ENCODE measurements around the gene ARHGEF7. TPM values are rescaled to one million over a fixed set of nuclear protein-coding genes. Genes with fewer than 3 reads are reported as not detected.

The ARHGEF7 gene
- polyA plus RNA-seq, 4 donors, result 57.2 to 93.8 (median 69.8) TPM

GRCh38 chr13:111215081-111216047, 100.3 kb downstream of the ARHGEF7 start:
- no peak for DNase-seq (ENCODE audit: low read depth in 4 of 4, low spot score in 2 of 4)

- no peak for DNase-seq (ENCODE audit: low read depth in 4 of 4, low spot score in 2 of 4)
Observed at GRCh38 chr13:111216166-111216960, 101.3 kb downstream of the ARHGEF7 start.

GRCh38 chr13:111217641-111218040, 102.5 kb downstream of the ARHGEF7 start:
- DNase-seq (ENCODE audit: low read depth in 4 of 4, low spot score in 2 of 4), result no peak

- DNase-seq (ENCODE audit: low read depth in 4 of 4, low spot score in 2 of 4), result no peak
Observed at GRCh38 chr13:111219280-111219679, 104.2 kb downstream of the ARHGEF7 start.

GRCh38 chr13:111219950-111220349, 104.8 kb downstream of the ARHGEF7 start:
- no peak for DNase-seq (ENCODE audit: low read depth in 4 of 4, low spot score in 2 of 4)

- no peak for DNase-seq (ENCODE audit: low read depth in 4 of 4, low spot score in 2 of 4)
Observed at GRCh38 chr13:111225166-111225565, 110.1 kb downstream of the ARHGEF7 start.

- no peak for DNase-seq (ENCODE audit: low read depth in 4 of 4, low spot score in 2 of 4)
Observed at GRCh38 chr13:111225810-111226546, 110.9 kb downstream of the ARHGEF7 start.

GRCh38 chr13:111227405-111227804, 112.3 kb downstream of the ARHGEF7 start:
- DNase-seq (ENCODE audit: low read depth in 4 of 4, low spot score in 2 of 4), result no peak

GRCh38 chr13:111228262-111229144, 113.4 kb downstream of the ARHGEF7 start:
- no peak for DNase-seq (ENCODE audit: low read depth in 4 of 4, low spot score in 2 of 4)

GRCh38 chr13:111230385-111230930, 115.3 kb downstream of the ARHGEF7 start:
- DNase-seq (ENCODE audit: low read depth in 4 of 4, low spot score in 2 of 4), result no peak

GRCh38 chr13:111232191-111232590, 117.1 kb downstream of the ARHGEF7 start:
- no peak for DNase-seq (ENCODE audit: low read depth in 4 of 4, low spot score in 2 of 4)

GRCh38 chr13:111233080-111233479, 118.0 kb downstream of the ARHGEF7 start:
- no peak for DNase-seq (ENCODE audit: low read depth in 4 of 4, low spot score in 2 of 4)

GRCh38 chr13:111239764-111240670, 124.9 kb downstream of the ARHGEF7 start:
- no peak for DNase-seq (ENCODE audit: low read depth in 4 of 4, low spot score in 2 of 4)

GRCh38 chr13:111241006-111241755, 126.1 kb downstream of the ARHGEF7 start:
- no peak for DNase-seq (ENCODE audit: low read depth in 4 of 4, low spot score in 2 of 4)

GRCh38 chr13:111241862-111242261, 126.8 kb downstream of the ARHGEF7 start:
- no peak for DNase-seq (ENCODE audit: low read depth in 4 of 4, low spot score in 2 of 4)

- no peak for DNase-seq (ENCODE audit: low read depth in 4 of 4, low spot score in 2 of 4)
Observed at GRCh38 chr13:111242585-111242984, 127.5 kb downstream of the ARHGEF7 start.

- DNase-seq (ENCODE audit: low read depth in 4 of 4, low spot score in 2 of 4), result no peak
Observed at GRCh38 chr13:111243981-111244380, 128.9 kb downstream of the ARHGEF7 start.
